PC-3 (cell line): ENCODE measurements around the gene MEI1. TPM values are rescaled to one million over a fixed set of nuclear protein-coding genes. Genes with fewer than 3 reads are reported as not detected.

Experiments used
- ATAC-seq: fragments of 200-7000 bp; cut with Tn5 transposase; 2 replicates; pipeline ENCODE4 v1.9.1; 2020; ENCODE audit warnings: mild to moderate bottlenecking, moderate library complexity
- BruUV-seq: library from RNA; stranded (reverse); fragments of 400-500 nt; replicated peaks from 2 replicates; lab custom pipeline; 2021; lab: Mats Ljungman, UMichigan
- CTCF ChIA-PET: fragments of 300-600 bp; sonication (Branson Sonifier 250); formaldehyde crosslinking; loops from one replicate; lab custom pipeline; 2022; ENCODE audit warnings: antibody characterized with exemption; lab: Charles Lee
- POLR2A ChIA-PET: fragments of 300-600 bp; sonication (Branson Sonifier 250); formaldehyde crosslinking; loops from one replicate; lab custom pipeline; 2022; ENCODE audit warnings: antibody characterized with exemption; ENCODE audit not compliant: unreplicated experiment; lab: Charles Lee
- DNase-seq: peaks from one replicate; pipeline ENCODE4 v3.0.0-alpha.2; 2015
- H2AFZ ChIP-seq: fragments of 300-600 bp; sonication (generic); 2 replicates; pipeline ENCODE4 v1.6.0; 2016; ENCODE audit warnings: antibody characterized with exemption, low read length
- H3F3A ChIP-seq: fragments of 300-600 bp; sonication (generic); one replicate; pipeline ENCODE4 v1.6.0; 2017; ENCODE audit warnings: antibody characterized with exemption, low read length, control low read depth, mild to moderate bottlenecking; ENCODE audit not compliant: unreplicated experiment
- H3K27ac ChIP-seq: fragments of 300-600 bp; sonication (generic); 2 replicates; pipeline ENCODE4 v1.5.1; 2016; ENCODE audit warnings: mild to moderate bottlenecking, low read length
- H3K27me3 ChIP-seq: fragments of 300-600 bp; sonication (generic); 2 replicates; pipeline ENCODE4 v1.6.1; 2016; ENCODE audit warnings: low read length, mixed read lengths
- H3K36me3 ChIP-seq: fragments of 300-600 bp; sonication (generic); 2 replicates; pipeline ENCODE4 v1.6.1; 2016; ENCODE audit warnings: low read depth, mixed run types, low read length, mixed read lengths
- H3K4me1 ChIP-seq: fragments of 300-600 bp; sonication (generic); 2 replicates; pipeline ENCODE4 v1.5.1; 2016; ENCODE audit warnings: low read length; ENCODE audit not compliant: insufficient read depth
- H3K4me2 ChIP-seq: fragments of 300-600 bp; sonication (generic); 2 replicates; pipeline ENCODE4 v1.6.0; 2016; ENCODE audit warnings: low read length
- H3K4me3 ChIP-seq: fragments of 300-600 bp; sonication (generic); 2 replicates; pipeline ENCODE4 v1.5.1; 2016; ENCODE audit warnings: mild to moderate bottlenecking, low read length, mixed read lengths
- H3K79me2 ChIP-seq: fragments of 300-600 bp; sonication (generic); 2 replicates; pipeline ENCODE4 v1.6.1; 2017; ENCODE audit warnings: low read length, mixed read lengths
- H3K9ac ChIP-seq: fragments of 300-600 bp; sonication (generic); 2 replicates; pipeline ENCODE4 v1.6.0; 2016; ENCODE audit warnings: mild to moderate bottlenecking, low read length
- H3K9me2 ChIP-seq: fragments of 300-600 bp; sonication (generic); replicated peaks from 2 replicates; pipeline ENCODE4 v1.6.1; 2016; ENCODE audit warnings: mixed run types, low read length, mixed read lengths
- H3K9me3 ChIP-seq: fragments of 300-600 bp; sonication (generic); 2 replicates; pipeline ENCODE4 v1.6.1; 2016; ENCODE audit warnings: low read length, mixed read lengths
- H4K20me1 ChIP-seq: fragments of 300-600 bp; sonication (generic); 2 replicates; pipeline ENCODE4 v1.6.1; 2016; ENCODE audit warnings: low read length, mixed read lengths
- CTCF ChIP-seq: fragments of 300-600 bp; sonication (generic); conservative IDR thresholded peaks from 2 replicates; pipeline ENCODE4 v1.5.1; 2017; ENCODE audit warnings: antibody characterized with exemption, low read depth, mild to moderate bottlenecking, low read length
- EZH2 ChIP-seq: fragments of 300-600 bp; sonication (generic); IDR thresholded peaks from one replicate; pipeline ENCODE4 v1.6.1; 2017; ENCODE audit warnings: antibody characterized with exemption, mild to moderate bottlenecking, low read length; ENCODE audit not compliant: unreplicated experiment
- EZH2phosphoT487 ChIP-seq: fragments of 300-600 bp; sonication (generic); IDR thresholded peaks from 2 replicates; pipeline ENCODE4 v1.6.1; 2018; ENCODE audit warnings: mild to moderate bottlenecking, antibody characterized with exemption, low read length, borderline replicate concordance
- intact Hi-C: fragments of 100-400 bp; cut with micrococcal nuclease; formaldehyde crosslinking; loops from 2 replicates; pipeline ENCODE4 v1.9.0; 2023
- total RNA-seq: library from RNA; depleted of rRNA; stranded (reverse); fragments of >200 nt; gene quantifications from 2 replicates; pipeline ENCODE4 v1.2.3, GENCODE V29; 2014

MEI1 gene
- total RNA-seq, 1 experiment from 2014 or later, result 1.4 TPM

- H3F3A ChIP-seq, result no peaks in the 10 kb centered on the region
- intact Hi-C loops, result no loop called here
- H3K27me3 ChIP-seq, result no peaks in the 10 kb centered on the region
- H4K20me1 ChIP-seq, result no peaks in the 10 kb centered on the region
- no peak overlapping the region for H3K4me2 ChIP-seq
- H3K9ac ChIP-seq, result no peak overlapping the region
- TF ChIP-seq EZH2phosphoT487, result no peak
- no peak for TF ChIP-seq CTCF
- no peak for TF ChIP-seq EZH2
- ATAC-seq (no peak), DNase-seq (no peak)
- no peaks in the 10 kb centered on the region for H3K4me1 ChIP-seq
- H3K4me3 ChIP-seq, result no peak overlapping the region
- no peak overlapping the region for H2AFZ ChIP-seq
- ChIA-PET CTCF (no interaction called here), POLR2A (no interaction called here)
- BruUV-seq, result no TSS peak
- no peaks in the 10 kb centered on the region for H3K9me2 ChIP-seq
- H3K36me3 ChIP-seq, result peaks cover 57% of the 10 kb centered on the region
- H3K9me3 ChIP-seq, result no peaks in the 10 kb centered on the region
- no peaks in the 10 kb centered on the region for H3K79me2 ChIP-seq
- H3K27ac ChIP-seq, result no peak overlapping the region
Measured at GRCh38 chr22:41650821-41651220, 48.5 kb upstream of the MEI1 start.

- Histone ChIP-seq H3K36me3 (peaks cover 50% of the 10 kb centered on the region), H3K9me3 (no peaks in the 10 kb centered on the region), H3K9ac (no peak overlapping the region), H3K4me1 (no peaks in the 10 kb centered on the region), H3K27ac (no peak overlapping the region), H3K79me2 (no peaks in the 10 kb centered on the region), H3K4me3 (no peak overlapping the region), H3K27me3 (no peaks in the 10 kb centered on the region), H3K9me2 (no peaks in the 10 kb centered on the region), H4K20me1 (no peaks in the 10 kb centered on the region), H3F3A (no peaks in the 10 kb centered on the region), H2AFZ (no peak overlapping the region), H3K4me2 (no peak overlapping the region)
- DNase-seq, result no peak
- ChIA-PET CTCF (no interaction called here), POLR2A (no interaction called here)
- no peak for TF ChIP-seq EZH2
- TF ChIP-seq CTCF, result no peak
- no peak for TF ChIP-seq EZH2phosphoT487
- no peak for ATAC-seq
- no TSS peak for BruUV-seq
- intact Hi-C loops, result no loop called here
Measured at GRCh38 chr22:41654322-41654721, 45.0 kb upstream of the MEI1 start.

- Histone ChIP-seq H3K27me3 (no peaks in the 10 kb centered on the region), H3F3A (no peaks in the 10 kb centered on the region), H3K4me2 (no peak overlapping the region), H3K4me1 (no peaks in the 10 kb centered on the region), H3K9ac (no peak overlapping the region), H3K9me2 (no peaks in the 10 kb centered on the region), H3K4me3 (no peak overlapping the region), H3K79me2 (no peaks in the 10 kb centered on the region), H4K20me1 (no peaks in the 10 kb centered on the region), H3K27ac (no peak overlapping the region), H3K9me3 (no peaks in the 10 kb centered on the region), H2AFZ (no peak overlapping the region), H3K36me3 (peaks cover 53% of the 10 kb centered on the region)
- no peak for DNase-seq
- no peak for TF ChIP-seq CTCF
- no peak for TF ChIP-seq EZH2
- no peak for TF ChIP-seq EZH2phosphoT487
- BruUV-seq, result no TSS peak
- ATAC-seq, result no peak
- ChIA-PET CTCF (no interaction called here), POLR2A (no interaction called here)
- intact Hi-C loops, result no loop called here
Measured at GRCh38 chr22:41656556-41656955, 42.7 kb upstream of the MEI1 start.
